Measurements from ENCODE around the gene ERP44.
A peak's percentile ranks its signal among the peaks of the same experiment; 100 is the strongest.
"Not testable (repeated sequence)": the region's sequence is repeated elsewhere in the genome, so short reads cannot be mapped to it uniquely, and the experiment has no call there.

The ERP44 gene

DNA sequence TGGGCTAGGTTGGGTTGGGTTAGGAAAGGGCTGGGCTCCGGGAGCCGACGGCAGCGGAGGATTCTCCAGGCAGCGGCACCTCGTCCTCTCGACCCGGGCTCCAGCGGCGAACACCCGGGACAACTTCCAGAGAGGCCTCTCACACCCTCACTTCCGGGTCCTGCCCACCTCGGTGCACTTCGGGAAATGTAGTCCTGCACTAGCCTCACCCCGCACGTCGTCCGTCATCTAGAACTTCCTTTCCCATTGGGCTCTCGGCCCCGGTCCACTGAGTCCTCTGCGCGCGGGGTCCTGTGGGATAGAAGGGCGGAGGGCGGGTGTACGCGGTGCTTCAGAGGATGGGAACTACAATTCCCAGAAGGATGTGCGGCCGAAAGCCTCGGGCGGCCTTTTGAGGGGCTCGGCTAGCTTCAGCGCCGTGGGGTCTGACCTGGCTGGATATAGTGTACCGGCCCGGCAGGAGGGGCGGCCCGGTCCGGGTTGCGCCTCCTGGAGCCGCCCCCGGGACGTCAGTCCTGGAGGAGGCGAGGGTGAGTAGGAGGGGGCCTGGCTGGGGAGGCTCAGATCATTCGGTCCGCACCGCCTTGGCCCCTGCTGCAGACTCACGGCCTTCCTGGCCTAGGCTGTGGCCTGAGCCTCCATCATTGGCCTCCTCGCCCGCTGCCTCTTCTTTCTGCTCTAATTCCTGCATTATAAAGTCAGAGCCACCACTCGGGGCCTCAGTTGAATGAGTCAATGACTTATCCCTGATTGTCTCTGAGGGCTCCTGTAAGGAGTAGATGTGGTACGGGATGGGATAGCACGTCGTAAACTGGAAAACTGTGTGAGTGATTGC is at the start of gene ERP44, which contains the start of gene INVS:
TSS of gene ERP44 (minus strand) at position 114 of the 835 bp plus-strand sequence. CDS start 160 bp downstream, outside the sequence.
TSS of gene INVS (plus strand) at position 357 of the 835 bp plus-strand sequence. CDS start 5,279 bp downstream, outside the sequence.
- peak; percentile 98 for DNase-seq

DNA sequence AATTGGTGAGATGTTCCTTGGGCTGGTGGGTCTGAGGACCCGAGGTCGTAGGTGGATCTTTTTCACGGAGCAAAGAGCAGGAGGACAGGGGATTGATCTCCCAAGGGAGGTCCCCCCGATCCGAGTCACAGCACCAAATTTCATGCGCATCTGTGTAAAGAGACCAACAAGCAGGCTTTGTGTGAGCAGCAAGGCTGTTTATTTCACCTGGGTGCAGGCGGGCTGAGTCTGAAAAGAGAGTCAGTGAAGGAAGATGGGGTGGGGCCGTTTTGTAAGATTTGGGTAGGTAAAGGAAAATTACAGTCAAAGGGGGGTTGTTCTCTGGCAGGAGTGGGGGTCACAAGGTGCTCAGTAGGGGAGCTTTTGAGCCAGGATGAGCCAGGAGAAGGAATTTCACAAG is 47.2 kb upstream of the ERP44 start:
- not testable (repeated sequence) for DNase-seq

DNA sequence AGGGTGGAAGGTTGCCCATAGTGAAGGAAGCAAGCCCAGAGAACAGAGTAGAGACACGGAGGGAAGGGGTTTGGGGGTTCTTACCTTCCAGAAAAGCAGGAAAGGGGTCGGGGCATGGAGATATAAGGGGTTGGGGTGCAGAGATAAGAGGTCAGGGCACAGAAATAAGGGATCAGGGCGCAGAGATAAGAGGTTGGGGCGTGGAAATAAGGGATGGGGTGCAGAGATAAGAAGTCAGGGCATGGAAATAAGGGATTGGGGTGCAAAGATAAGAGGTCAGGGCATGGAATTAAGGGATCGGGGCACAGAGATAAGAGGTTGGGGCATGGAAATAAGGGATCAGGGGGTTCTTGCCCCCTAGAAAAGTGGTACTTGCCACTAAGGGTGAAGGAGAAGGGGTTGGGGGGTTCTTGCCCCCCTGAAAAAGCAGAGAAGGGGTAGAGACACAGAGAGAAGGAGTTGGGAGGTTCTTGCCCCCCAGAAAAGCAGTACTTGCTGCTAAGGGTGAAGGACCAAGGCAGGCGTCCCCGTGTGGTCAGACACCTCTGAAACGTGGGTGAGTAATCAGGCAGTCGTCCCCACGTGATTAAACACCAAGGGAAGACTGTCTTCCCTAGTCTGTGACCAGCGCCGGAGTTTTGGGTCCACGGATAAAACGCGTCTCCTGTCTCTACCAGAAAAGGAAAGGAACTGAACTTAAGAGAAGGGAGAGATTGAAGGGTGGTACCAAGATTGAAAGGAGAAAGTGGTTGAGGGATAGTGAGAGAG is 46.6 kb upstream of the ERP44 start:
- DNase-seq = not testable (repeated sequence)

DNA sequence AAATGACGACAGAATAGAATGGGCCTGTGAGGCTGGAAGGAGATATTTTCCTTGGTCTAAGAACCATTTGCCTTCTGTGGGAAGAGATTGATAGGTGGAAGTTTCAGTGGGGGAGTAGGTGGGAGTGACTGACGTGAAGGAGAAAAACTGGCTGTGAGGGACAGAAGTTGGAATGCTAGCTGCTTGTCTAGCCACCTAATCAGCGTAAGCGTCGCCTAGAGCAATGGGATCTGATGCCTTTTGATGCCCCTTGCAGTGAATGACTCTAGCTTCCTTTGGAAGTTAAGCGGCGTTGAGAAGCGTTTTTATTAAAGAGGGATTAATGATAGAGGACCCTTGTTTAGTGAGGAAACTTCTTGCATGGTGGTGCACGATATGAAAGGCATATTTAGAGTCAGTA is 43.1 kb upstream of the ERP44 start:
- DNase-seq = not testable (repeated sequence)

DNA sequence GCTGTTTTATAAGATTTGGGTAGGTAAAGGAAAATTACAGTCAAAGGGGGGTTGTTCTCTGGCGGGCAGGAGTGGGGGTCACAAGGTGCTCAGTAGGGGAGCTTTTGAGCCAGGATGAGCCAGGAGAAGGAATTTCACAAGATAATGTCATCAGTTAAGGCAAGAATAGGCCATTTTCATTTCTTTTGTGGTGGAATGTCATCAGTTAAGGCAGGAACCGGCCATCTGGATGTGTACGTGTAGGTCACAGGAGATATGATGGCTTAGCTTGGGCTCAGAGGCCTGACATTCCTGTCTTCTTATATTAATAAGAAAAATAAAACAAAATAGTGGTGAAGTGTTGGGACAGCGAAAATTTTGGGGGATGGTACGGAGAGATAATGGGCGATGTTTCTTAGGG is 41.5 kb upstream of the ERP44 start:
- not testable (repeated sequence) for DNase-seq

DNA sequence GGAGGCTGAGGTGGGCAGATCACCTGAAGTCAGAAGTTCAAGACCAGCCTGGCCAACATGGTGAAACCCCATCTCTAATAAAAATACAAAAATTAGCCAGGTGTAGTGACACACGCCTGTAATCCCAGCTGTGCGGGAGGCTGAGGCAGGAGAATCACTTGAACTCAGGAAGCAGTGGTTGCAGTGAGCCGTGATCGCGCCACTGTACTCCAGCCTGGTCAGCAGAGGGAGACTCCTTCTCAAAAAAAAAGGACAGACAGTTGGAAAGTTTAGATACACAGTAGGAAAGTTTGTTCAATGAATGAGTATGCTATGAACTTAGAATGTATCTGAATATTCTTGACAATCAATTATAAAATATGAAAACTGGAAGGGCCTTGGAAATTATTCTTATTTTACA is 38.0 kb upstream of the ERP44 start:
- DNase-seq = not testable (repeated sequence)

DNA sequence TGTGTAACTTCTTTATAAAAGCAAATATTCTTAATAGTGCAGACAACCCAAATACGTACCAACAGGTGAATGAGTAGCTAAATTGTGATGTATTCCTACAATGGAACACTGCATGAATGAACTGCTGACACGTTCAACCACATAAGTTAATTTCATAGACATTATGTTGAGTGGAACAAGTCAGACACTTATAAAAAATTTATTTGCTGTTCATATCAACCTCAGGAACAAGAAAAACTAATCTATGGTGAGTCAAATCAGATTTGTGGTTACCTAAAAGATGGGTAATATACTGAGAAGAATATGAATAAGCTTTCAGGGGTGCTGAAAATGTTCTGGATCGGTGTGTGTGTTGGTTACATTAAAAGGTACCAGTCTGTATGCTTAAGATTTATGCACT is 35.9 kb upstream of the ERP44 start:
- no peak for DNase-seq

DNA sequence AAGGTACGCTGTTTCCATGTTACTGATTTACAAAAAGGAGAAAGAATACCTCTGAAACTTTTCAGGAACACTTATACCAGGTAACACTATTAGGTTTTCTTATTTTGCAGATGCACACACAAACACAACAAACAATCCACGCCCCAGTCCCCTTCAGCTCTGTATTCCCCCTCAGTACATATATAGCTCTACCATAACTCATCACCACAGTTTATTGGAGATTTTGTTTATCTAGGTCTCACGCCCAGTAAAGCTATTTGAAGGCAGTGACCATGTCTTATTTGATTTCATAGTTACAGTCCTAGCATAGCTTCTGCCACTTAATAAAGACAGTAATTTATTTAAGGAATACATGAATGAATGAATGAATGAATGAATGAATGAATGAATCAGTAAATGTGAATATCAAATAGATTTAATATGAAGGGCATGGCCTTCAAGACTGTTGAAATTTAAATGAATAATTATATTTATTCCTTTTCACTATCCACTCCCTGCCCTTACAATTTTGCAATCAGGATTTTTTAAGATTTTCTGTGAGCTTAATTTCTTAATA is 33.2 kb upstream of the ERP44 start:
- DNase-seq = no peak

DNA sequence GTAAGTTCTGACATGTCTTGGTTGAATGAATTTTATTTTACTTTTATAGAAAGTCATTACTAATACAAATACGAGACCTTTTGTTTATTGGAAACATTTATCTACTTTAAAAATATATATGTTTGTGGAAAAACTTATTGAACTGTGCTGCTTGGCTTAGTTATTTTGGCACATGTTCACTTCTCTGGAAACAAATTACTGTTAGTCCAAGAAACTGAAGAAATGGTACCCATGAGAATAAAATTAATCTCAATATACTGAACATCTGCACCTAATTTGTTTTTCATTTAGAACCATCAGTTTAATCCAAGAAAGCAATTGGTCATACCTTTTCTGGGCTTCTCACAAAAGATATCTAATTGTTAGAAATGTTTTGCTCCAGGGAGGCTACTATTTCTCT is 32.4 kb upstream of the ERP44 start:
- no peak for DNase-seq

DNA sequence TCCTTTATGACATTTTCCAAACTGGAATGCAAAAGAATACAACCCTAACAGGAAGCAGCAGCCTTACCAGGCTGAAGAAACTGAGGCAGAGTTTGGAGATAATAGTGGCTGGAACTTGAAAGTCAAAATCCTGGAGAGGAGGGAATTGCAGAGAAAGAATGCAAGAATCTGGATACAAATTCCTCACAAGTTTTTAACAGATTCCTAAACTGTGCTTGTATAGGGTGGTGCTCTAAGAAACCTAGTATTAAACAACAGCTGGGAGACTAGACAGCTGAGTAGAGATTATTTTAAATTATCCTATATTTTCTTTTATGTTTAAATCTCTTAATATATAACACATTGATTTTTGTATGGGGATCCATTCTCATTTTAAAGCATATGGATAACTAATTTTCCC is 31.0 kb upstream of the ERP44 start:
- no peak for DNase-seq

DNA sequence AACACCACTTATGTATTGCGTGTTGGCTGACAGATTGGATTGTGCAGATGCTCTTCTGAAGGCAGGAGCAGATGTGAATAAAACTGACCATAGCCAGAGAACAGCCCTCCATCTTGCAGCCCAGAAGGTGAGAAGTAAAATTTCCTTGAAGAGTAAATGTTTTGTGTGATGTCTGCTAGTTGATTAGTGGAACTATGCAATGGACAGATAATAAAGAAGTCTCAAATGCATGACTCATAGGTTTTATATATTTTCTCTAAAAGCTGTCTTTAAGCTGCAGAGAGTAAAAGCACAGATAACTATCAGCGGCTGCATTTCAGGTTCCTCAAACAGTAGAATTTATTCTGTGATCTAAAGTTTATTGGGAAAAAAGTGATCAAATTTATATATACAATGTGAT is 27.6 kb upstream of the ERP44 start:
- DNase-seq = no peak

DNA sequence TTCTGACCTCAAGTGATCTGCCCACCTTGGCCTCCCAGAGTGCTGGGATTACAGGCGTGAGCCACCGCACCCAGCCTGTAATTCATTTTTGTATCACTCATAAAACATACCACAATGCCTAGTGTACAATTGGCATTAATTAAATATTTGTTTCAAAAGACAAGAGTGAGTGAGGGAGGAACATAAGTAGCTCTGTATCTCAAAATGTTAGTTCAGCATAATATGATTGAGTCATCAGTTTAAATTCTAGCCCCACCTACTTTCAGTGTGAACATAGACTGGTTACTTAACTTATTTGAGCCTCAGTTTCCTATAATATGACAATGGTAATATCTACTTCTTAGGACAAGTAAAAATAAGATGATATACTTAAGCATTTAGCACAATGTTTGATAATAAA is 27.1 kb upstream of the ERP44 start:
- no peak for DNase-seq

DNA sequence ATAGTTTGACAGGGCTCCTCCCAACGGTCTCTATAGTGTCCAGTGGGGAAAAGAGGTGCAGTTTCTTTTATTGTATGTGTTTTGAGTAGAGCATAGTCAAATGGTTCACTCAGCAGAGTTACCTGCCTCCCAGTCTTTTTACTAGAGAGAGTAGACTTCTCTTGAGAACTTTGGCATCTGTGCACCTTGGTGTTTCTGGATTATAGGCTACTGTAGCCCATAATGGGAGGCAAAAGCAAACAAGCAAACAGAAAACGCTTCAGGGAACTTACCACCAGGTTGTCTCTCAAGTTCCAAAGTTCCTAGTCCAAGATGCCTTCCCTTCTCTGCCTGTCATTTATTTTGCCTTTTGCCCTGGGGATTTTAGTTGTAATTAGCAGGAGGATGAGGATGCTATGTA is 26.4 kb upstream of the ERP44 start:
- no peak for DNase-seq

DNA sequence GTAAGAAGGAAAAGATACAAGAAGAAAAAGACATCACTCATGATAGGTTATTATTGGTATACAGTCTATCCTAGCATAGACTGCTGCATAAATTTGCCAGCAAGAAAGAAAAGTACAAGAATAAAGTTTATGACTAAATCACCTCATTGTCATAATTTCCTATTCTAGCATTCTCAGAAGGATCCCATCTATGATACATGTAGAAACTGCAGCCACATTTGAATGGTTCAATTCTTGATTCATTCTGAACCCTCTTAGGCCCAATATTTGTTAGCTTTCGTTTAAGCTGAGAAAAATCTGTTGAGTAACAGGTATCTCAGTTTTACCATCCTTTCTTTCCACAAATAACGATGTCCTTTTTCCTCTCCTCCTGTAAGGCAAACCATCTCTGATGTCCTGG is 21.5 kb upstream of the ERP44 start:
- DNase-seq = no peak

DNA sequence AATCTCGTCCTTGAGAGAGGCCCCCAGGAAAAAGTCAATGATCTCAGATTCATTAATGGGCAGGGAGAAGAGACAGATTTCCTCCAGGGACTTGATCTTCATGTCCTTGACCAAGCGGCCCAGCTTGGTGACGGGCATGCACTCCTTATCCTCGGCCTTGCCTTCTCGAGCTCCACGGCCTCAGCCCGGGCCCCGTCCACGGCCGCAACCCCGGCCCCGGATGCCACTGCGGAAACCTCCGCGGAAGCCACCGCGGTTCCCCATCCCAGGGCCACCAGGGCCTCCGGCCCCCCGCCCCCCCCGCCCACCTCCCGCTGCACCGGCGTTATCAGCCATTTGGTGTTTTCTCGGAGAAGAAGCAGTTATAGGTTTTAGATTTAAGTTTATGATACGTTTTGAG is 18.5 kb upstream of the ERP44 start:
- no peak for DNase-seq

DNA sequence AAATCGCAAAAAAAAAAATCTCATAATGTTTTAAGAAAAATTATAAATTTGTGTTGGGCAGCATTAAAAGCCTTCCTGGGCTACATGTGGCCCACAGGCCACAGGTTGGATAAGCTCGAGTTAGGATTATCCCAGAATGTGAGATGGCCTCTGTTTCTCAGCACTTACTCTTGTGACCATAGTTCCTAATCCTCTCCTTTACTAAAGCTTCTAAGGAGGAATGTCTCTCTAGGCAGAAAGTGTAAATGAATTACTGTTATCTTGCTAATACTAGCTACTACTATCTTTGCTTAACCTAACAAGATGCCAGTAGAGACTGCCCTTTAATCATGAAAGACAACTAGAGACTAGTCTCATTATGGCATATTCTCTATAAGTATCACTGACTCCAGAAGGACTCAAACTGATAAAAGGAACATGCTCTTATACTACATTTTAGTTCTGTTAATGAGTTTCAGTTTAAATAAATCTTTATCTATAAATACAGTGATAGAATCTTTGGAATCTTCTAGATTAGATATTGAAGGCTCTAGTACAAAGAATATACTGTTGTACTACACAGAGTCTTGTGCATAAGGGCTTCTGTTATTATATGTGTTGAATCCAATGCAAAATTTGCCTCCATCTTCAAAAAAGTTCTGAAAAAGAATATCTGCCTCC is 14.0 kb upstream of the ERP44 start:
- no peak for DNase-seq

DNA sequence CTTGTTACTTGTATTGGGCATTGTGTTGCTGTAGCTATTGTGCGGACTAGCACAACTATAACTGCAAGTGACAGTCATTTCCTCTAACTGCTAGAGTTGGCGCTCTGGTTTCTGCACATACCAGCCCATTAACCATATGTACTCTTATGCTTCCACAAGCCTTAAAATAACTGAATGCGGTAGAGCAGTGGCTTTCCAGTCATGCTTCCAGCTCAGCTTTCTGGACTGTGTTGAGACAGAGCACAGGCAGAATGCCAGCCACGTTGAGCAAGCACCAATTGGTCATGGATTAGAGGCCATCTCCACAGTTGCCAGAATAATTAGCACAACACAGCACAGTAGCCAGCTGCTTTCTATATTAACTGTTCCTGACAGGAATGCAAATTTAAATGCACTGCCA is 12.4 kb upstream of the ERP44 start:
- peak; percentile 84 for DNase-seq

DNA sequence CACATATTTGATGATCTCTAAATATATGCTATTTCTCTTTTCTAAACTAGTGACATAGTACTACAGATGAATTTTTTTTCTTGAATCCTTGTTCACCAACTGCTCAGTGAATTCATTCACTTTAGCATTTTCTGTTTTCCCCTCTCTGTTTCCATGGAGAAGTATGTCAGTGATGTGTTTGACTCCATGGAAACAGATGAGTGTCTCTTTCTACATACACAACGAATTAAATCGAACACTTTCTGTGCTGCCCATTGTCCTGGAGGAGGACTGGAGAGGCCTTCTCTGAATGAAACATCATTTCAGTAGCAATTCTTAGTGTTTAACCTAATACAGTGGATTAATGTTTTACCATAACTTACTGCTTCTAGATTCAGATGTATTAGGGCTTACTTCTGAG is 9.8 kb upstream of the ERP44 start:
- no peak for DNase-seq

DNA sequence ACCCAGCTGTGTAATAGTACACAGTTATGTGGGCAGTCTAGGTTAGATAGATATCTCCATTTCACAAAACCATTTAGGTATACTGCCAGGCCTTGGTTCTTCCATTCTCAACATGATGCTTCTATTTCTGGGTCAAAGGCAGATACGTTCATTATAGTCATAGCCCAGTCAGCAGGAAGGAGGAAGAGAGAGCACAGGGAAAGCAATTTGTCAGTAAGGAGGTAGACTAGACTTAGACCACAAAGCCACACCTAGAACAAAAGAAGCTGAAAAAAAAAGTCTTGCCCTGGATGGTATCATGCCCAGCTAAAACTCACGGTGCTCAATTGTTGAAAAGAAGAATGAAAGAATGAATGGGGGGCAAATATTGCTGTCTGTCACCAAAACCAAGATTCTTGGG is 7.8 kb upstream of the ERP44 start:
- DNase-seq = no peak

DNA sequence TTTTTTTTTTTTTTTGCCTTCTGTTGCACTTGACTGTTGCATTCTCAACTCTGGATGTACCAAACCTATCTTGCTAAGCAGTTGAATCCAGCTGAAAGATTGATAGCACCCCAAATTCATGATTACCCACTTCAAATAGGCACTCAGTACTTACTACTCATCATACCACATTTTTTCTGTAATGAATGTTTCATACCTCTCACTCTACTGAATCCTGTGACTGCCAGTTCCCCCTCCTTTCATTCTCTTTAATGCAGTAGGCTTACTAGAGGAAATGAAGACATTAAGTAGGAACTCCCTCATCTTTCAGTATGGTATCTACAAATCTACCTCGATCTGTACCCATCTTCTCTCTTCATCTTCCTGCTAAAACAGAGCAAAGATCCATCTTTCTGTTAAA is 7.1 kb upstream of the ERP44 start:
- DNase-seq = no peak

DNA sequence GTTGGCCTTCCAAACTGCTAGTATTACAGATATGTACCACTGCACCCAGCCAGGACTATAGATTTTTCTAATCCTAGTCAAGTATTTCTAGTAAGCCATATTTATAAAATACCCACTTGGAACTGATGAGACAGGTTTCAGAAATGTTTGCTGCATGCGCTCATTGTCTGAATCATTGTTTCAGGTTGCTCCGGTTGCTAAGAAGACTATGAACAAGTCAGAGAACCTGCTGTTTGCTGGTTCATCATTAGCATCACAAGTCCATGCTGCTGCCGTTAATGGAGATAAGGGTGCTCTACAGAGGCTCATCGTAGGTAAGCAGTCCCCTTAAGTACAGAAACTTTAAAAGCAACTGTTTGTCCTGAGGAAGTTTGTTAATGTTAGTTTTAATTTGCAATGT is 5.5 kb upstream of the ERP44 start:
- DNase-seq = no peak

DNA sequence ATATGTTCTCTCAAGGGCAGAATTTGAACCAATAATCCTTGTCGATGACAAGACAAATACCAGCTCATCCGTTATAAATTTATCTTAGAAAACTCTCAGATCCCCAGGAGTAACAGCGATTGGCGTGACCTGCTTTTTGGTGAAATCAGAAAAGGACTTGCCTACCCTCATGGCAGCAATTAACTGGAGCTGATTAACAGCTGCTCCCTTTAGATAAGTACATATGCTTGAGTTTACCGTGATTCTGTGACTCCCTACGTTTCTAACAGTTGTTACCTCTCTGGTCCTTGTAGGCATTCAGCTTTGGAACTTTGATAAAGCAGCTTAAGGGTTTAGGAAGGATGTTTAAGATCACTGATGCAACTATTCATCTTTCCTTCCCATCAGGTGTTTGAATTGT is 2.8 kb upstream of the ERP44 start:
- no peak for DNase-seq

DNA sequence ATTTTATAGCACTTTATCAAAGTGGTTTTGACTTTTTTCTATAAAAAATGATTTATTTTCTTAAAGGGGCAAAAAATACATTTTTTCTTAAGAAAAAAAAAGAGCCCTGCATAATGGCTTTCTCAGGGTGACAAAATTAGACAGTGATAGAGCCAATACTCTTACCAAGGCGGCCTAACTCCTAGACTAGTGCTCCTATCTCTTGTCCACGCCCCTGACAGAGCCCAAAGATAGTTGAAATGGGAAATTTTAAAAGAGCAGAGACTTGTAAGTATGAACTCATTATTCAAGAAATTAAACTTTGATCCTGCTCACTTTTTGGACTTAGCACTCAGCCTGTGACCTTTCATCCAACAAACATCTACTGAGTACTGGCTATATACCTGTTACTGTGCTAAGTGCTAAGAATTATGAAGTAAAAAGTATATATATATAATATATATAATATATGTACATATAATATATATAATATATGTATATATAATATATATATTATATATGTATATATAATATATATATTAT is 1.4 kb upstream of the ERP44 start:
- DNase-seq = no peak
